GM12891 (cell line): ENCODE data around the gene AKIRIN2.

Source experiments
- POLR2A ChIP-seq: IDR thresholded peaks from 2 replicates; pipeline ENCODE4 v1.6.1; 2011; ENCODE audit warnings: low read depth, low read length, control low read depth
- POLR2AphosphoS5 ChIP-seq: IDR thresholded peaks from 2 replicates; pipeline ENCODE4 v1.6.1; 2011; ENCODE audit warnings: low read depth, low read length, control low read depth
- POU2F2 ChIP-seq: IDR thresholded peaks from 2 replicates; pipeline ENCODE4 v1.6.1; 2011; ENCODE audit warnings: low read depth, mild to moderate bottlenecking, control low read depth, low read length, moderate library complexity
- SPI1 ChIP-seq: IDR thresholded peaks from 2 replicates; pipeline ENCODE4 v1.6.1; 2011; ENCODE audit warnings: low read depth, low read length, control low read depth
- TAF1 ChIP-seq: IDR thresholded peaks from 2 replicates; pipeline ENCODE4 v1.6.1; 2011; ENCODE audit warnings: low read depth, low read length, control low read depth

DNA sequence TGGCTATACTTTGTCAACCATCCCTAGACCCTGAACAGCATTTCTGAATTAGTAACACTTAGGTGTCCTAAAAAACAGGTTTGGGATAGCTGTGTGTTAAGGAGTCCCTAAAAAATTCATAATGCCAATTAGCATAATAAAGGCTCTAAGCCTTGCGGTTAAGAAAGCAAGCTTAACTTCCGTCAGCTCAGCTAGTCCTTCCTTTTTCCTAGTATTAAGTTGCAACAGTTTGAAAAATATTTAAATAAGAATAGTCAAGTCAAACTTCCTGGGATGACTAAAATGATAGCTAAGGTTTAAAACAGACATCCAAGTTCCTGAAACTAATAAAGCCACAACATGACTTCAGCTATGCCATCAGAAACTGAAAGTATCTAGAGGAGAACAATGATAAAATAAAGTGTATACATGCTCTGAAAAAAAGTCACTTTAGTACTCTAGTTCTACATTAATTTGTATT, 3.5 kb downstream of the AKIRIN2 start:
- TF ChIP-seq POLR2A = no peak
- TF ChIP-seq SPI1 = no peak
- no peak for TF ChIP-seq TAF1
- no peak for TF ChIP-seq POU2F2
- no peak; the same call in 1 of the 2 replicates for TF ChIP-seq POLR2AphosphoS5
